Peyer's patch (tissue), 4 donors: ENCODE measurements around the gene TMPRSS13. TPM values are rescaled to one million over a fixed set of nuclear protein-coding genes. Genes with fewer than 3 reads are reported as not detected.

Experiments
- DNase-seq, 3 donors: peaks; one replicate each; pipeline ENCODE4 v3.0.0-alpha.2; 2017 to 2019
- H3K27ac ChIP-seq, 4 donors: fragments of 200-600 bp; sonication (generic); one replicate each; pipeline ENCODE4 v1.5.1; 2016 to 2019
- H3K27me3 ChIP-seq, 2 donors: fragments of 200-600 bp; sonication (generic); one replicate each; pipeline ENCODE4 v1.5.1; 2019
- H3K36me3 ChIP-seq, 3 donors: fragments of 200-600 bp; sonication (generic); one replicate each; pipeline ENCODE4 v1.5.1; 2016 to 2019
- H3K4me1 ChIP-seq, 4 donors: fragments of 200-600 bp; sonication (generic); one replicate each; pipeline ENCODE4 v1.5.1; 2016 to 2019
- H3K4me3 ChIP-seq, 4 donors: fragments of 200-600 bp; sonication (generic); 1 replicate in 3 of 4; 2 replicates in 1 of 4; pipeline ENCODE4 v1.5.1; 2016 to 2019; ENCODE audit warnings: mild to moderate bottlenecking in 1 of 4
- H3K9me3 ChIP-seq, 4 donors: fragments of 200-600 bp; sonication (generic); one replicate each; pipeline ENCODE4 v1.5.1; 2016 to 2019; ENCODE audit warnings: mild to moderate bottlenecking in 1 of 4
- POLR2A ChIP-seq, 2 donors: fragments of 450-650 bp; IDR thresholded peaks; one replicate each; pipeline ENCODE4 v1.5.1; 2017; ENCODE audit warnings: antibody characterized with exemption in 2 of 2, mild to moderate bottlenecking in 2 of 2, moderate library complexity in 2 of 2
- total RNA-seq, 4 donors: library from RNA; depleted of rRNA; stranded (reverse); fragments of >200 nt; gene quantifications; one replicate each; pipeline ENCODE4 v1.1.0, GENCODE V29; 2016
- TF ChIP-seq, protein P1 (sequence below), 6 experiments: fragments of 450-650 bp in 4 of 6; fragments of 200-600 bp in 2 of 6; sonication (generic) in 1 of 6; IDR thresholded peaks; one replicate each; pipeline ENCODE4 v1.5.1; 2017 to 2019; ENCODE audit warnings: antibody characterized with exemption in 6 of 6, mild to moderate bottlenecking in 3 of 6, moderate library complexity in 1 of 6

Gene TMPRSS13
- total RNA-seq, 4 donors from 2014 or later, result not detected

DNA sequence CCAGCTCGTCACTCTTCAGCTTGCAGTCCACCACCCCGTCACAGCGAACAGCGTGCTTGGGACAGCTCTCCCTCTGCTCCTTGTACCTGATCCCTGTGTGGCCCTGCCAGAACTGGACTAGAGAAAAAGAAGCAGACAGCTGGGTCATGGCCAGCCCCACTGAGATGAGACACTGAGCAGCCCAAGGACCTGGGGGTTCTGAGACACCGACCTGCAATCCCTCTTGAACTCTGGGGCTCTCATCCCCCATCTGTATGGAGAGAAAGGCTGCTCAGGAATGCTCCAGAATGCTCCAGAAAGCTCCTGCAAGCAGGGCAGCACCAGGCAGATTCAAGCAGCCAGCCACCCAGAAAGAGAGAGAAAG is 14.8 kb downstream of the TMPRSS13 start:
- Histone ChIP-seq H3K27me3 (no peaks in the 10 kb centered on the region), H3K9me3 (no peaks in the 10 kb centered on the region), H3K27ac (no peak overlapping the region), H3K4me1 (peaks cover 0 to 1% (median 0%) of the 10 kb centered on the region in 4 donors), H3K36me3 (no peaks in the 10 kb centered on the region), H3K4me3 (no peak overlapping the region)
- peak in 1 of 3 donors; percentile 34 for DNase-seq
- no peak for TF ChIP-seq POLR2A (IDR thresholded peaks at IDR 0.05)
- TF ChIP-seq, protein P1, sequence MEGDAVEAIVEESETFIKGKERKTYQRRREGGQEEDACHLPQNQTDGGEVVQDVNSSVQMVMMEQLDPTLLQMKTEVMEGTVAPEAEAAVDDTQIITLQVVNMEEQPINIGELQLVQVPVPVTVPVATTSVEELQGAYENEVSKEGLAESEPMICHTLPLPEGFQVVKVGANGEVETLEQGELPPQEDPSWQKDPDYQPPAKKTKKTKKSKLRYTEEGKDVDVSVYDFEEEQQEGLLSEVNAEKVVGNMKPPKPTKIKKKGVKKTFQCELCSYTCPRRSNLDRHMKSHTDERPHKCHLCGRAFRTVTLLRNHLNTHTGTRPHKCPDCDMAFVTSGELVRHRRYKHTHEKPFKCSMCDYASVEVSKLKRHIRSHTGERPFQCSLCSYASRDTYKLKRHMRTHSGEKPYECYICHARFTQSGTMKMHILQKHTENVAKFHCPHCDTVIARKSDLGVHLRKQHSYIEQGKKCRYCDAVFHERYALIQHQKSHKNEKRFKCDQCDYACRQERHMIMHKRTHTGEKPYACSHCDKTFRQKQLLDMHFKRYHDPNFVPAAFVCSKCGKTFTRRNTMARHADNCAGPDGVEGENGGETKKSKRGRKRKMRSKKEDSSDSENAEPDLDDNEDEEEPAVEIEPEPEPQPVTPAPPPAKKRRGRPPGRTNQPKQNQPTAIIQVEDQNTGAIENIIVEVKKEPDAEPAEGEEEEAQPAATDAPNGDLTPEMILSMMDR (IDR thresholded peaks at IDR 0.05), result no peak

DNA sequence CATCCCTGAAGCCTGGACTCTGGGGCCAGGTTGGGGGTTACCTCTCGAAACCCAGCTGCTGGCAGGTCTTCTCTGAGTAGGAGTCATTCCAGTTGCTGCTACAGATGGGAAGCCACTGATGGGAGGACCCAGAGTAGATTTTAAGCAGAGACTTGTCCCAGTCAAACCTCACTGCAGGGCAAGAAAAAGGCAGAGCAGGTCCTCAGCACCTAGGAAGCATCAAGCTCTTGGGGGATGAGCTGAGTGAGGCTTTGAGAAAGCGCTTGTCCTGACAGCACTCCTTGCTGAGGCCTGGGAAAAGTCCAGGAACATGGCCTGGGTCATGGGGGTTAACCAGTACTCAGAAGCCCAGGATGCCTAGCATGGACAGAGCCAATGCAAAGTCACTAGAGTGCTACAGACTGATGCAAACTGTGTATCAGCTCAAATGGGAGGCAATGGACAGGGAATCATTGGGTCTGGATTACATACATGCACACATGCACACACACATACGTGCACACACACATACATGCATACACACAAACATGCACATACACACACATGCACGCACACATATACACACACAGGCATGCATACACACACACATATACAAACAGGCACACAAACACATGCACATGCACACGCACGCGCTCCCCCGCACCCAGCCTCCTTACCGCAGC is 15.3 kb downstream of the TMPRSS13 start:
- Histone ChIP-seq H3K27me3 (no peaks in the 10 kb centered on the region), H3K27ac (no peak overlapping the region), H3K4me3 (no peak overlapping the region), H3K9me3 (no peaks in the 10 kb centered on the region), H3K36me3 (no peaks in the 10 kb centered on the region), H3K4me1 (peaks cover 0 to 4% (median 0%) of the 10 kb centered on the region in 4 donors)
- TF ChIP-seq POLR2A (IDR thresholded peaks at IDR 0.05), result no peak
- DNase-seq, result peak in 1 of 3 donors; percentile 25

DNA sequence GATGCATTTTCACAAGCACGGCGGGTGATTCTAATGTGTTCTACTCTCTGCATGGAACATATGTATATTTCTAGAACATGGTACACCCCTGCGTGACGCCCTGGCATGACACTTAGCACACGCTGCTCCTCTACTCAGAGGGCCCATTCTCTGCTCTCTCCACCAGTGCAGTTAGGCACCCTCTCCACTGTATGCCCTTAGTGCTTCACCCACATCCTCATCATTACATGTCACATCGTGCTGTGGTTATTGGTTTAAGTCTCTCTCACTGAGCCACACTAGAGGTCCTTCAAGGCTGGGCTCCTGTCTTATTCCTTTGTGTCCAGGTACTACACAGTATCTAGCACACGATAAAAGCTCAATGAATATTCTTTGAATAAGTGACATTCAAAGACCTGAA is 16.7 kb downstream of the TMPRSS13 start:
- Histone ChIP-seq H3K4me3 (no peak overlapping the region), H3K4me1 (peaks cover 0 to 6% (median 1%) of the 10 kb centered on the region in 4 donors), H3K27ac (no peak overlapping the region), H3K9me3 (no peaks in the 10 kb centered on the region), H3K36me3 (no peaks in the 10 kb centered on the region), H3K27me3 (no peaks in the 10 kb centered on the region)
- DNase-seq, result peak in 1 of 3 donors; percentile 8
- TF ChIP-seq, protein P1 (IDR thresholded peaks at IDR 0.05), result no peak
- no peak for TF ChIP-seq POLR2A (IDR thresholded peaks at IDR 0.05)

DNA sequence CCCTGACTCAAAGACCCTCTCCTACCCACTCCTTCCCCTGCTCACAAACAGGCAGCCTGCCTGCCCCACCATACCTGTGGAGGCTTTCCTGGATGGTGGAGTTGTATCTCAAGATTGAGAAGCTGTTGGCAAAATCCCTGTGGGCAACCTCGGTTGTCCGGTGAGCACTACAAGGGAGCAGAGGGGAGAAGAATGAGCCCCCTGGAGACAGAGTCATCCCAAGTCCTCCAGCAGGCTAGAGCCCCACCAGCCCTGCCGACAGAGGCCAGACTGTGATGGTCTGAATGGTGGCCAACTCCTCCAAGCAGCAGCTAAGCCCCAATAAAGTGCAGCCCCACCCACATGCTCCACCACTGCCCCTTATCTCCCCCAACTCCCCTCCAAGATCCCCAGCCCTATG is 17.5 kb downstream of the TMPRSS13 start:
- no peak for TF ChIP-seq POLR2A (IDR thresholded peaks at IDR 0.05)
- TF ChIP-seq, protein P1 (IDR thresholded peaks at IDR 0.05), result no peak
- H3K9me3 ChIP-seq, result no peaks in the 10 kb centered on the region
- no peak overlapping the region for H3K4me3 ChIP-seq
- DNase-seq, result peak in 1 of 3 donors; percentile 10
- H3K4me1 ChIP-seq, result peaks cover 0 to 8% (median 2%) of the 10 kb centered on the region in 4 donors
- H3K36me3 ChIP-seq, result no peaks in the 10 kb centered on the region
- H3K27me3 ChIP-seq, result no peaks in the 10 kb centered on the region
- no peak overlapping the region for H3K27ac ChIP-seq

DNA sequence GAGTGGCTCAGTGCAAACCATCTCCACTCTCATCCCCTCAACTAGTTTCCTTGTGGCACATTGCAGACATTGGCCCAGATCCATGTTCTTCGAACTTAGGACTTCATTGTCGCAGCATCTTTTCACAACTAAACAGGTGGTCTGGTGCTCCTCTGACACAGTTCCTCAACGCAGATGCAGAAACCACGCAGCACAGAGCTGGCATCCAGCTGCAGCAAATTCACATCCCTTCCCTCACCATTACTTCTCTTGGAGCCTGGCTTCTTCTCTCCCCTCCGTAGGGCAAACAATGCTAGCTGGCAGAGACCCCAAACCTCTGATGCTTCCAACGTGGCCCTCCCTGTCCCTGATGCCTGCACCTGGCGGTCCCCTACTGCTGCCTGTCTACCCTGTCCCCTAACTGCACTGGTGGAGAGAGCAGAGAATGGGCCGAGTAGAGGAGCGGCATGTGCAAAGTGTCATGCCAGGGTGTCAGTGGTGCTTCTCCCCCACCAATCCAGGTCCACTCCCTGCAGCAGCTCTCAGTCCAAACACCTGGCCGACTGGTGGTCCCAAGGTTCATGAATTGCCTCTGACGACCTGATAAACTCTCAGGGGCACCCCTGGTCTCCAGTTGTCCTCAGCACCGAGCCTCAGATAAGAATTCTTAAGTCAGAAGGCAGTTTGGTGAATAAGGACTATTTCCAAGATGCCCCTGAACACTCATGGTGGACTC is 18.1 kb downstream of the TMPRSS13 start:
- Histone ChIP-seq H3K27ac (no peak overlapping the region), H3K36me3 (no peaks in the 10 kb centered on the region), H3K27me3 (no peaks in the 10 kb centered on the region), H3K4me3 (no peak overlapping the region), H3K9me3 (no peaks in the 10 kb centered on the region), H3K4me1 (peaks cover 0 to 8% (median 2%) of the 10 kb centered on the region in 4 donors)
- TF ChIP-seq, protein P1 (IDR thresholded peaks at IDR 0.05), result no peak
- no peak for TF ChIP-seq POLR2A (IDR thresholded peaks at IDR 0.05)
- peak in 1 of 3 donors; percentile 23 for DNase-seq

DNA sequence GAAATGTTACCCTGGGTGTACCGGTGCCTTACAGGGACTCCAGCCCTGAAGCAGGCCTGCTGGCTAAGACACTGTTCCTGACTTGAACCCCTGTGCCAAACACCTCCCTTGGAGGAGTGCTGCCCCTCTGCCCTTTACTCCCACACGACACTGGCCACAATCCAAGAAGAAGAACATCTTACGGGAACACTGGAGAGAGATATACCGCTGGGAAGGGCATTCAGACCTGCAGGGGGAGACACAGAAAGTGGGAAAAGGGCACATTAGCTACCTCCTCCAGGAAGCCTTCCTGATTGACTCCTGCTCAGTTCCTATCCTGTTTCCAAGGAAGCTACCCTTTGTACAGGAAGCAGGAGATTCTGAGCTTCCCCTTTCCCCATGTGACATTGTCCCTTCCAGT is 18.7 kb downstream of the TMPRSS13 start:
- H3K4me1 ChIP-seq, result peaks cover 0 to 8% (median 2%) of the 10 kb centered on the region in 4 donors
- H3K36me3 ChIP-seq, result no peaks in the 10 kb centered on the region
- TF ChIP-seq, protein P1 (IDR thresholded peaks at IDR 0.05), result no peak
- no peak for TF ChIP-seq POLR2A (IDR thresholded peaks at IDR 0.05)
- H3K27me3 ChIP-seq, result no peaks in the 10 kb centered on the region
- no peaks in the 10 kb centered on the region for H3K9me3 ChIP-seq
- no peak overlapping the region for H3K27ac ChIP-seq
- DNase-seq, result peak in 2 of 3 donors; percentile 12 to 35
- H3K4me3 ChIP-seq, result no peak overlapping the region
